Measurements from ENCODE around the gene KRT33B.

DNA sequence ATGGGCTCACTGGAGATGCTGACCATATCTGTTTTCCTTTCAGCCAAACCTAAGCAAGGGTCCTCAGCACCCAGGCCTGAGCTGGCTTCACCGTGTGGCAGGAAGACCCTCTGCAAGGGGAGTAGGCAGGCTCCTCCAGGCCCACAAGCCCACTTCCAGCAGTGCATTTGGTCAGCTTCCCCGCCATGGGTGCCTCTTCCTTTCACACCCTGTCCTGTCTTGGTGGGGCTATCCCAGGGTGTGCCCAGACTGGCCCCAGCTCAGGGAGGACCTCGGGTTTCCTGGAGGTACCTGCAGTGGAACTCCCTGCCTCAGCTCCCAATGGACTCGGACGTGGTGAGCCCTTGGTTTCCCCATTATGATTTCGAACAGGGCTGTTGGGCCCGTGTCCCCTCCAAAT lies 41.4 kb downstream of the KRT33B start:
- TF ChIP-seq, protein P1, sequence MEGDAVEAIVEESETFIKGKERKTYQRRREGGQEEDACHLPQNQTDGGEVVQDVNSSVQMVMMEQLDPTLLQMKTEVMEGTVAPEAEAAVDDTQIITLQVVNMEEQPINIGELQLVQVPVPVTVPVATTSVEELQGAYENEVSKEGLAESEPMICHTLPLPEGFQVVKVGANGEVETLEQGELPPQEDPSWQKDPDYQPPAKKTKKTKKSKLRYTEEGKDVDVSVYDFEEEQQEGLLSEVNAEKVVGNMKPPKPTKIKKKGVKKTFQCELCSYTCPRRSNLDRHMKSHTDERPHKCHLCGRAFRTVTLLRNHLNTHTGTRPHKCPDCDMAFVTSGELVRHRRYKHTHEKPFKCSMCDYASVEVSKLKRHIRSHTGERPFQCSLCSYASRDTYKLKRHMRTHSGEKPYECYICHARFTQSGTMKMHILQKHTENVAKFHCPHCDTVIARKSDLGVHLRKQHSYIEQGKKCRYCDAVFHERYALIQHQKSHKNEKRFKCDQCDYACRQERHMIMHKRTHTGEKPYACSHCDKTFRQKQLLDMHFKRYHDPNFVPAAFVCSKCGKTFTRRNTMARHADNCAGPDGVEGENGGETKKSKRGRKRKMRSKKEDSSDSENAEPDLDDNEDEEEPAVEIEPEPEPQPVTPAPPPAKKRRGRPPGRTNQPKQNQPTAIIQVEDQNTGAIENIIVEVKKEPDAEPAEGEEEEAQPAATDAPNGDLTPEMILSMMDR (IDR thresholded peaks at IDR 0.05; ENCODE audit: control extremely low read depth in 1 of 3, insufficient read depth in 1 of 3, low read depth in 1 of 3, low read length in 3 of 3): no peak
- TF ChIP-seq CHD2 (IDR thresholded peaks at IDR 0.05; ENCODE audit: low read length): no peak
- TF ChIP-seq TAF1 (IDR thresholded peaks at IDR 0.05; ENCODE audit: low read depth, low read length): no peak
- no peak for TF ChIP-seq POLR2A (IDR thresholded peaks at IDR 0.05; ENCODE audit: control extremely low read depth in 1 of 2, low read depth in 2 of 2, low read length in 2 of 2)
- TF ChIP-seq CBX5 (IDR thresholded peaks at IDR 0.05; ENCODE audit: low read depth, low read length): no peak
- TF ChIP-seq TCF12 (IDR thresholded peaks at IDR 0.05; ENCODE audit: low read depth, low read length): no peak
